ENCODE results near the gene CHCHD3.

DNA sequence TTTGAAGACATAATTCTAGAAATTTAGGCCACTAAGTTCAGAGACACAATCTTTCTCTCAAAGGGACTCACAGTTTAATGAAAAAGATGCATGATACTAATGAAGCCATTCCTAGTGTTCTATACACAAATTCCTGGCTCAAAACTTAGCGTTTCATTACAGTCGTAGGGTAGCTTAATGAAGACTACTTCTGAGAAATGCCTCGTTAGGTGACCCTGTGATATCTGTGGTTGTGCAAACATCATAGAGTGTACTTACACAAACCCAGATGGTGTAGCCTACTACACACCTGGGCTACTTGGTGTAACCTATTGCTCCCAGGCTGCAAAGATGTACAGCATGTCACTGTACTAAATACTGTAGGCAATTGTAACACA, 488 bp upstream of the CHCHD3 start:
- no peak for TF ChIP-seq EZH2 (IDR thresholded peaks at IDR 0.05; ENCODE audit: low read length, missing control alignments)
- TF ChIP-seq, protein P1, sequence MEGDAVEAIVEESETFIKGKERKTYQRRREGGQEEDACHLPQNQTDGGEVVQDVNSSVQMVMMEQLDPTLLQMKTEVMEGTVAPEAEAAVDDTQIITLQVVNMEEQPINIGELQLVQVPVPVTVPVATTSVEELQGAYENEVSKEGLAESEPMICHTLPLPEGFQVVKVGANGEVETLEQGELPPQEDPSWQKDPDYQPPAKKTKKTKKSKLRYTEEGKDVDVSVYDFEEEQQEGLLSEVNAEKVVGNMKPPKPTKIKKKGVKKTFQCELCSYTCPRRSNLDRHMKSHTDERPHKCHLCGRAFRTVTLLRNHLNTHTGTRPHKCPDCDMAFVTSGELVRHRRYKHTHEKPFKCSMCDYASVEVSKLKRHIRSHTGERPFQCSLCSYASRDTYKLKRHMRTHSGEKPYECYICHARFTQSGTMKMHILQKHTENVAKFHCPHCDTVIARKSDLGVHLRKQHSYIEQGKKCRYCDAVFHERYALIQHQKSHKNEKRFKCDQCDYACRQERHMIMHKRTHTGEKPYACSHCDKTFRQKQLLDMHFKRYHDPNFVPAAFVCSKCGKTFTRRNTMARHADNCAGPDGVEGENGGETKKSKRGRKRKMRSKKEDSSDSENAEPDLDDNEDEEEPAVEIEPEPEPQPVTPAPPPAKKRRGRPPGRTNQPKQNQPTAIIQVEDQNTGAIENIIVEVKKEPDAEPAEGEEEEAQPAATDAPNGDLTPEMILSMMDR (conservative IDR thresholded peaks at IDR 0.05 in 1 of 2, IDR thresholded peaks at IDR 0.05 in 1 of 2; ENCODE audit: low read depth in 1 of 2, low read length in 2 of 2) = no peak
